Mammary epithelial cell (primary cell): ENCODE data around the gene HMGN1.

Experiments
- EZH2 ChIP-seq: IDR thresholded peaks from 2 replicates; pipeline ENCODE4 v1.6.1; 2012; ENCODE audit warnings: low read length, inconsistent platforms, borderline replicate concordance
- TF ChIP-seq, protein P1 (sequence below), 2 donors: IDR thresholded peaks in 1 of 2; conservative IDR thresholded peaks in 1 of 2; 2 replicates each; pipeline ENCODE4 v1.5.1; 2011 to 2012; ENCODE audit warnings: inconsistent platforms in 2 of 2, low read length in 2 of 2, mild to moderate bottlenecking in 2 of 2, control low read depth in 1 of 2, low read depth in 1 of 2; ENCODE audit not compliant: insufficient read depth in 1 of 2; ENCODE audit errors: extremely low read depth in 1 of 2

DNA sequence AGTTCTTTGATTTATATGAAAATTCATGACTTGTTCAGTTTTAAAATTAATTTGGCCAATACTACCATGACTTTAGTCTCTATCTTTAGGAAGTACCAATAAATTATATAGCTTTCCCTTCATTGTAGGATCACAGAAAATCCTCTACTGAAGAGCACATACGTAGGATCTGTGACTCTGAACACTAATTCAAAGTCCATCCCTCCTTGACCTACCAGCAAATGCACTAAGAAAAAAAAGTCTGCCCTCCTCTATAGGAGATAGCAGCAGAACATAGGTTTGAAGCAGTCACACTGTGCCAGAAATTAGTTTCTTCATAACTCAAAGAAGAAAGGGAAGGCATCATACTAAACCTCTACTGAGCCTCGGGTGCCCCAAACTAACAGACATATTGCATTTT is 52.0 kb downstream of the HMGN1 start:
- TF ChIP-seq, protein P1, sequence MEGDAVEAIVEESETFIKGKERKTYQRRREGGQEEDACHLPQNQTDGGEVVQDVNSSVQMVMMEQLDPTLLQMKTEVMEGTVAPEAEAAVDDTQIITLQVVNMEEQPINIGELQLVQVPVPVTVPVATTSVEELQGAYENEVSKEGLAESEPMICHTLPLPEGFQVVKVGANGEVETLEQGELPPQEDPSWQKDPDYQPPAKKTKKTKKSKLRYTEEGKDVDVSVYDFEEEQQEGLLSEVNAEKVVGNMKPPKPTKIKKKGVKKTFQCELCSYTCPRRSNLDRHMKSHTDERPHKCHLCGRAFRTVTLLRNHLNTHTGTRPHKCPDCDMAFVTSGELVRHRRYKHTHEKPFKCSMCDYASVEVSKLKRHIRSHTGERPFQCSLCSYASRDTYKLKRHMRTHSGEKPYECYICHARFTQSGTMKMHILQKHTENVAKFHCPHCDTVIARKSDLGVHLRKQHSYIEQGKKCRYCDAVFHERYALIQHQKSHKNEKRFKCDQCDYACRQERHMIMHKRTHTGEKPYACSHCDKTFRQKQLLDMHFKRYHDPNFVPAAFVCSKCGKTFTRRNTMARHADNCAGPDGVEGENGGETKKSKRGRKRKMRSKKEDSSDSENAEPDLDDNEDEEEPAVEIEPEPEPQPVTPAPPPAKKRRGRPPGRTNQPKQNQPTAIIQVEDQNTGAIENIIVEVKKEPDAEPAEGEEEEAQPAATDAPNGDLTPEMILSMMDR (conservative IDR thresholded peaks at IDR 0.05 in 1 of 2, IDR thresholded peaks at IDR 0.05 in 1 of 2; ENCODE audit: extremely low read depth in 1 of 2, insufficient read depth in 1 of 2, low read depth in 1 of 2, low read length in 2 of 2): no peak
- no peak for TF ChIP-seq EZH2
